ENCODE results near the gene ARHGEF26. TPM values are rescaled to one million over a fixed set of nuclear protein-coding genes. Genes with fewer than 3 reads are reported as not detected.

ARHGEF26 gene
- total and polyA plus RNA-seq, 4 donors = 12.3 to 45.5 (median 28.5) TPM

- DNase-seq (peak in 1 of 3 donors; percentile 23), ATAC-seq (ENCODE audit: insufficient read depth, low FRiP score) (no peak)
- H3K9me3 ChIP-seq (ENCODE audit: control insufficient read depth in 4 of 4, insufficient read depth in 3 of 4, low read length in 3 of 4) = no peaks in the 10 kb centered on the region
- peaks cover 0 to 3% (median 0%) of the 10 kb centered on the region in 3 donors for H3K27me3 ChIP-seq (ENCODE audit: control insufficient read depth in 3 of 3, insufficient read depth in 3 of 3, low read length in 2 of 3)
- H3K36me3 ChIP-seq (ENCODE audit: control insufficient read depth in 4 of 4, insufficient read depth in 4 of 4, low read length in 4 of 4) = peaks cover 0 to 10% (median 5%) of the 10 kb centered on the region in 4 donors
- H3K9ac ChIP-seq (ENCODE audit: insufficient read depth in 1 of 2, low read length in 2 of 2) = peak overlapping the region in 1 of 2 donors; percentile 26
- H3K4me3 ChIP-seq = no peak overlapping the region
- no peak overlapping the region for H3K27ac ChIP-seq (ENCODE audit: low read depth in 1 of 2, low read length in 1 of 2)
- WGBS, 2 donors = 63 to 74% methylated on average over 3 of the region's 3 CpGs
- peaks cover 0 to 48% (median 14%) of the 10 kb centered on the region in 5 donors for H3K4me1 ChIP-seq (ENCODE audit: control insufficient read depth in 5 of 5, insufficient read depth in 5 of 5, low read length in 5 of 5)
- TF ChIP-seq, protein P1, sequence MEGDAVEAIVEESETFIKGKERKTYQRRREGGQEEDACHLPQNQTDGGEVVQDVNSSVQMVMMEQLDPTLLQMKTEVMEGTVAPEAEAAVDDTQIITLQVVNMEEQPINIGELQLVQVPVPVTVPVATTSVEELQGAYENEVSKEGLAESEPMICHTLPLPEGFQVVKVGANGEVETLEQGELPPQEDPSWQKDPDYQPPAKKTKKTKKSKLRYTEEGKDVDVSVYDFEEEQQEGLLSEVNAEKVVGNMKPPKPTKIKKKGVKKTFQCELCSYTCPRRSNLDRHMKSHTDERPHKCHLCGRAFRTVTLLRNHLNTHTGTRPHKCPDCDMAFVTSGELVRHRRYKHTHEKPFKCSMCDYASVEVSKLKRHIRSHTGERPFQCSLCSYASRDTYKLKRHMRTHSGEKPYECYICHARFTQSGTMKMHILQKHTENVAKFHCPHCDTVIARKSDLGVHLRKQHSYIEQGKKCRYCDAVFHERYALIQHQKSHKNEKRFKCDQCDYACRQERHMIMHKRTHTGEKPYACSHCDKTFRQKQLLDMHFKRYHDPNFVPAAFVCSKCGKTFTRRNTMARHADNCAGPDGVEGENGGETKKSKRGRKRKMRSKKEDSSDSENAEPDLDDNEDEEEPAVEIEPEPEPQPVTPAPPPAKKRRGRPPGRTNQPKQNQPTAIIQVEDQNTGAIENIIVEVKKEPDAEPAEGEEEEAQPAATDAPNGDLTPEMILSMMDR (IDR thresholded peaks at IDR 0.05; ENCODE audit: control extremely low read depth, extremely low read depth) = no peak
Observed at GRCh38 chr3:154123906-154124305, 2.7 kb downstream of the ARHGEF26 start.

DNA sequence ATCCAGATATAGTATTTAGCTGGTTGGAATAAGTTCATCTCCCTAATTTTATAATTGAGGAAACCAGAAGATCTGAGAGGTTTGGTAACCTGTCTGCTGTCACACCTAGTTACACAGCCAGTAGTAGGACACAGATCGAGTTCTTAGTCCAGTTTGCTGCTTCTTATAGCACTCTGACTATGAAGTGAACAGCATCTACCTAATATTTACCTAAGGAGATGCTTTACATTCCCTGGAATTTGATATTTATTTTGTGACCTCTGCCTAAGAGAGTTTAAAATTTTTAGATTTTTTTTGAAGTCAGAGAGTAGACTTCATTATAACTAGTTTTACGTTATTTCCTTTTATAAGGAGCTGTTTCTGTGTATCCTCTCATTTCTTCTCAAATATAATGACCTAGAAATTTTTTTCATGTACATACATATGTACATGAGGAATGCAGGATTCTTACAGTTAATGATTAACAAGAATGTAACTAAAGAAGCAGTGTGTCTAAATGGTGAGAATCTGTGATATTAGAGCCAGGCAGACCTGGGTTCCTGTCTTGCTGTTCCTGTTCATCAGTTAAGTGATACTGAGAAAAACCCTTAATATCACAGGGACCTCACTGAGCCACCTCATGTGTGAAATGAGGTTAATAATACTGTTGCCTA is 4.3 kb downstream of the ARHGEF26 start:
- Histone ChIP-seq H3K9me3 (ENCODE audit: control insufficient read depth in 4 of 4, insufficient read depth in 3 of 4, low read length in 3 of 4) (no peaks in the 10 kb centered on the region), H3K27ac (ENCODE audit: low read depth in 1 of 2, low read length in 1 of 2) (no peak overlapping the region), H3K27me3 (ENCODE audit: control insufficient read depth in 3 of 3, insufficient read depth in 3 of 3, low read length in 2 of 3) (no peaks in the 10 kb centered on the region), H3K4me1 (ENCODE audit: control insufficient read depth in 5 of 5, insufficient read depth in 5 of 5, low read length in 5 of 5) (peaks cover 0 to 55% (median 14%) of the 10 kb centered on the region in 5 donors), H3K36me3 (ENCODE audit: control insufficient read depth in 4 of 4, insufficient read depth in 4 of 4, low read length in 4 of 4) (peaks cover 0 to 10% (median 5%) of the 10 kb centered on the region in 4 donors), H3K4me3 (no peak overlapping the region), H3K9ac (ENCODE audit: insufficient read depth in 1 of 2, low read length in 2 of 2) (no peak overlapping the region)
- DNase-seq (no peak), ATAC-seq (ENCODE audit: insufficient read depth, low FRiP score) (no peak)
- TF ChIP-seq, protein P1 (IDR thresholded peaks at IDR 0.05; ENCODE audit: control extremely low read depth, extremely low read depth) = no peak
- 75 to 85% methylated on average over 2 of the region's 2 CpGs for WGBS, 2 donors

- Histone ChIP-seq H3K27me3 (ENCODE audit: control insufficient read depth in 3 of 3, insufficient read depth in 3 of 3, low read length in 2 of 3) (no peaks in the 10 kb centered on the region), H3K9me3 (ENCODE audit: control insufficient read depth in 4 of 4, insufficient read depth in 3 of 4, low read length in 3 of 4) (no peaks in the 10 kb centered on the region), H3K27ac (ENCODE audit: low read depth in 1 of 2, low read length in 1 of 2) (no peak overlapping the region), H3K9ac (ENCODE audit: insufficient read depth in 1 of 2, low read length in 2 of 2) (no peak overlapping the region), H3K4me3 (no peak overlapping the region), H3K4me1 (ENCODE audit: control insufficient read depth in 5 of 5, insufficient read depth in 5 of 5, low read length in 5 of 5) (peaks cover 0 to 65% (median 14%) of the 10 kb centered on the region in 5 donors), H3K36me3 (ENCODE audit: control insufficient read depth in 4 of 4, insufficient read depth in 4 of 4, low read length in 4 of 4) (peaks cover 0 to 13% (median 6%) of the 10 kb centered on the region in 4 donors)
- 88 to 95% methylated on average over 2 of the region's 2 CpGs for WGBS, 2 donors
- DNase-seq = no peak
- TF ChIP-seq, protein P1 (IDR thresholded peaks at IDR 0.05; ENCODE audit: control extremely low read depth, extremely low read depth) = no peak
- no peak for ATAC-seq (ENCODE audit: insufficient read depth, low FRiP score)
Observed at GRCh38 chr3:154126651-154127050, 5.5 kb downstream of the ARHGEF26 start.
